NB4 (cell line): Measurements from ENCODE around the gene IGFBP5.

Experiments
- DNase-seq: peaks from one replicate; pipeline ENCODE4 v3.0.0; 2010; ENCODE audit warnings: low read depth
- H3K4me3 ChIP-seq: one replicate; pipeline ENCODE4 v1.5.1; 2011; ENCODE audit warnings: mild to moderate bottlenecking, low read depth, low read length, moderate library complexity
- CTCF ChIP-seq: IDR thresholded peaks from one replicate; pipeline ENCODE4 v1.5.1; 2012; ENCODE audit warnings: low read depth, low read length
- MAX ChIP-seq: IDR thresholded peaks from 2 replicates; pipeline ENCODE4 v1.6.1; 2011; ENCODE audit warnings: low read depth, low read length
- MYC ChIP-seq: IDR thresholded peaks from 2 replicates; pipeline ENCODE4 v1.6.1; 2011; ENCODE audit warnings: low read depth, low read length
- POLR2A ChIP-seq: IDR thresholded peaks from 2 replicates; pipeline ENCODE4 v1.6.1; 2011; ENCODE audit warnings: mild to moderate bottlenecking; ENCODE audit not compliant: insufficient read length; ENCODE audit errors: extremely low read depth

Gene IGFBP5

DNA sequence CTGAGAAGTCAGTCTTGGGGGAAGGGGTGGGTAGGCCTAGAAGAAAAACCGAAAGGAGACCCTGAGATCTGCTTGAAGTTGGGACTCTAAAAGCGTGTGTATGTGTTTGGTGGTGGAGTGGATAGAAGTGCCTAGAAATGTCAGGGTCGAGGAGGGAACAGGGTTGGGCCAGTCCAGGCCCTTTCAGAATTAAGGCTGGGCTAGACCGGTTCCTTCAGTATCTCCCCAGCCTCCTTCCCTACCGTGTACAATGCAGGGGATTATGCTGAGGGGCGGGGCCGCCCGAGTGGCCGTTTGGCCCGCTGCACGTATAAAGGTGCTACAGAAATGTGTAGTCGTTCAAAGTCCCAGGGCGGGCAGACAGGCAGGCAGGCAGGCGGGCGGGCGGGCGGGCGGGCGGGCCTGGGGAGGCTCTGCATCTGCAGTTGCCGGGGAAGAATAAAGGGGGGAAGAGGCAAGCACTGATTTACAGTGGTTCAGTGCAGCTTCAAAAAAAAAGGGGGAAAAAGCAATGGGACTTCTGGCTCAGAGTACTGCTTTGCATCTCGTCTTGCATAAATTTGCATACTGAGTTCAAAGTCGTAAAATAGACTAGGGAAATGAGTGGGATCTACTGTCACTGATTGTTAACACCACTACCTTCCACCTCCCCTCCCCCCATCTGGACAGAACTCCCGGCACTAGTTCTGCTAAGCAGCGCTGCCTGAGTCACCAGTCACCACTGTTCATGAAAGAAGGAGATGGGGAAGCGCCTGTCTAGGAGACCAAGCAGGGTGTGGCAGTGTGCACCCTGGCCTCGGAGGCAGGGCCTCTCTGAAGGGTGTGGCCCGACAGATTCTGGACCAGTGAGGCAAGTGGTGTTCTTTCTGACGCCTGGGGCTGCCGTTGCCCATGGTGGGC is 58.5 kb downstream of the IGFBP5 start:
- TF ChIP-seq CTCF (no peak), MYC (no peak), POLR2A (no peak), MAX (no peak)
- peak; percentile 64 for DNase-seq
- H3K4me3 ChIP-seq = no peak overlapping the region

DNA sequence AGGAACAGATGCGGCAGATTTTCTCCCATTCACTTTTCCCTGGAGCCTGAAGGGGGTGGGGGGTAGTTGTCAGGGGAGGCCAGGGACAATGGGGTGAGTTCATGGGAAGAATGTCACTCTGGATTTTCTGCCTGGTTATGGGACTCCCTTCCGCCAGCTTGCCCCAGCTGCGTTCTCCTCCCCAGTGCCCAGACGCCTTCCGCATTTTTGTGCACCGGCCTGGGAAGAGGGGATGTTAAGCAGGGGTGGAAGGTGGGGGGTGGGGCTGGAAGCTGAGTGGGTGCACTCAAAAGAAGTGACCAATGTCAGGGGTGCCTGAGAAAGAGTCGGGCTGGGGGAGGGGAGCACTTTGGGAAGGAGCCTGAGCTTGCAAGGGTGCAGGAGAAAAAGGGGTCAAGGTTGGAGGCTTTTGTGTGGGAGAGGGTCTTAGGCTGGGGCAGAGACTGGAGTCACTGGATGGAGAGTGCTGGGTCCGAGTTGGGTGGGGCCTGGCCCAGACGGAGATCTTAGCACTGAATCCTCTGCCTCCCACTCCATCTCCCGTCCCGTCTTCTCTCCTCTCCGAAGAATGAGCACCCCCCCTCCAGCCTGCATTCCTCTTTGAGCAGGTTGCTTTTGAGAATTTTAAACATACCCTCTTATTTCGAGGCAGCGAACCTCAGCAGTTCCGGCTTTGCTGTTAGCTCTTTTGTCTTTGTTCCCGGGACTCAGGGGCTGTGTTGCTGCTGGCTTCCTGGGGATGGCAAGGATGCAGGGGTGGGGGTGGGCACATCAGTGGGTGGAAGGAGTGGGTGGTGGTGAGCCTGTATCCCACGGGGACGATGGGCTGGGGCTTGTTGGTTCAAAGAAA is 59.4 kb downstream of the IGFBP5 start:
- no peak for DNase-seq
- TF ChIP-seq MAX (no peak), MYC (no peak), CTCF (no peak), POLR2A (no peak)

DNA sequence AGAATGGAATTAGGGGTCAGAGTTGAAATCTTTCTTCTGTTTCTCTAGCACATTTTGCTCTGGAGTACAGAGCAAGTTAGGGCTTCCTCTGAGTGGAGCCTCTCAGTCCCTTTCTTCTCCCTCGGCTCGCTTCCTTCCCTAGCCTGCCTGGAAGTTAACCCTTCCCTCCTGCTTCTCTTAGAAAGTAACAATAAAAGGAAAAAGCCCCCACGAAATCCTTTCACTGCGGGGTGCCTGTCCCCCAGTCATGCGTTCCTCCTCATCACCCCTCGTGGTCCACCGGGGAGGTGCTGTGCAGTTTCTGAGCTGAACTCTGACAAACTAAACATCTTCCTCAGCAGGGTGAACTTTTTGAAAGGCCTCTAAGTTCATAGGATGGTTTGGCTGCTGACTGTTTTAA is 60.2 kb downstream of the IGFBP5 start:
- TF ChIP-seq MAX = peak; percentile 36; the same call in 1 of the 2 replicates
- TF ChIP-seq MYC = peak; percentile 32; the same call in 1 of the 2 replicates
- no peak for TF ChIP-seq POLR2A
- H3K4me3 ChIP-seq = peak overlapping the region; percentile 97
- no peak for DNase-seq

More for the DNA sequence above, 59.4 kb downstream of the IGFBP5 start:
- H3K4me3 ChIP-seq = peak overlapping the region; percentile 97

DNA sequence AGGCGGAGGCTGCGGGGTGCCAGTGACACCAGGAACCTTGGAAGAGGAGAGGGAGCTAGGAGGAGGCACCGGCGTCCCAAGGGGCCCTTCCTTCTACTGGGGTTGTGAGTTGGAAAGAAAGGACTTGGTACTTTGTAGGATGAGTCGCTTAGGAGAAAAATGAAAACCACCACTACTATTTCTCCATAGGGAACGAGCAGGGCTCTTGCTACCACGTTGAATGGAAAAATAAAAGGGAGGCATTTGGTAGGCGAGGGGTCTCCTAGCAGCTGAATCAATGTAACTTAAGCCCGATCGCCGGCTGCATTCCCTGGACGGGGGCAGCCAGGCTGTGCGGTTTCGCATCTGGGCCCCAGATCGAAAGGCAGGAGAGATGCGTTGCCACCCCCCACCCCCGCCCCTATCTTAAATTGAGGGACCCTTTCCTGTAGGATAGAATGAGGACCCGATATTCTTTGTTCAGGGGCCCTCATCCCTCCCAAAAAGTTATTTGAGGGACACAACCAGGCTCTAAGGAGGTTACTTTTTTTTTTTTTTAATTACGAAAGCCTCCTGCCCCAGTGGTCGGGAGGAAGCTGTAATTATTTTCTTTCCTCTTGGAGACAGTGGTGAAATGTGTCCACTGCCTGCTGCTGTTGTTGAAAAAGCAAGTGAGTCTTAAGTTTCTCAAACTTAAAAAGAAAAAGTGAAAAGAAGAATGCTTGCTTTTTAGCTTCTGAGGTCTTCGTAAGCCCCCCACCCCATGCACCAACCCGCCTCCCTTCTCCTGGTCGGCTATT is 60.8 kb downstream of the IGFBP5 start:
- peak overlapping the region; percentile 97 for H3K4me3 ChIP-seq
- peak; percentile 63 for DNase-seq
- TF ChIP-seq MYC (no peak), POLR2A (no peak), CTCF (no peak), MAX (no peak)

GRCh38 chr2:216633616-216634369 is 61.6 kb downstream of the IGFBP5 start:
- peak; percentile 75 for DNase-seq
- H3K4me3 ChIP-seq = peak overlapping the region; percentile 97
- TF ChIP-seq MYC (peak; percentile 34; the same call in 1 of the 2 replicates), CTCF (no peak), POLR2A (no peak), MAX (no peak)
